ENCODE data around the gene DOHH.

- TF ChIP-seq CTCF (conservative IDR thresholded peaks at IDR 0.05; ENCODE audit: low read depth, low read length): no peak
- TF ChIP-seq EZH2phosphoT487 (IDR thresholded peaks at IDR 0.05; ENCODE audit: borderline replicate concordance, low read length): no peak
Measured at GRCh38 chr19:3479834-3480215, 20.6 kb downstream of the DOHH start.

Measured in PC-3 (cell line).